Effector memory CD4-positive, alpha-beta T cell (primary cell): ENCODE results near the gene NEU1.
A peak's percentile ranks its signal among the peaks of the same experiment; 100 is the strongest.

ENCODE experiments used
- DNase-seq, 3 donors: peaks; one replicate each; pipeline ENCODE4 v3.0.0-alpha.2; 2020
- H3K27ac ChIP-seq: 2 replicates; pipeline ENCODE4 v1.7.0; 2013; ENCODE audit warnings: mild to moderate bottlenecking, low read length, moderate library complexity; ENCODE audit not compliant: insufficient read depth, poor library complexity, severe bottlenecking
- H3K27me3 ChIP-seq: replicated peaks from 2 replicates; pipeline ENCODE4 v1.7.0; 2013; ENCODE audit warnings: mild to moderate bottlenecking, low read length; ENCODE audit not compliant: insufficient read depth, control insufficient read depth, poor library complexity, severe bottlenecking
- H3K36me3 ChIP-seq: 2 replicates; pipeline ENCODE4 v1.7.0; 2013; ENCODE audit warnings: mild to moderate bottlenecking, low read length, moderate library complexity; ENCODE audit not compliant: control insufficient read depth, insufficient read depth
- H3K4me1 ChIP-seq: 2 replicates; pipeline ENCODE4 v1.7.0; 2013; ENCODE audit warnings: low read length, mild to moderate bottlenecking; ENCODE audit not compliant: control insufficient read depth, insufficient read depth, poor library complexity, severe bottlenecking
- H3K4me3 ChIP-seq: 2 replicates; pipeline ENCODE4 v1.7.0; 2013; ENCODE audit warnings: low read length, low read depth, mild to moderate bottlenecking; ENCODE audit not compliant: insufficient read depth, poor library complexity, severe bottlenecking
- H3K9me3 ChIP-seq: 2 replicates; pipeline ENCODE4 v1.7.0; 2013; ENCODE audit warnings: mild to moderate bottlenecking, low read length, moderate library complexity; ENCODE audit not compliant: control insufficient read depth

The NEU1 gene

DNA sequence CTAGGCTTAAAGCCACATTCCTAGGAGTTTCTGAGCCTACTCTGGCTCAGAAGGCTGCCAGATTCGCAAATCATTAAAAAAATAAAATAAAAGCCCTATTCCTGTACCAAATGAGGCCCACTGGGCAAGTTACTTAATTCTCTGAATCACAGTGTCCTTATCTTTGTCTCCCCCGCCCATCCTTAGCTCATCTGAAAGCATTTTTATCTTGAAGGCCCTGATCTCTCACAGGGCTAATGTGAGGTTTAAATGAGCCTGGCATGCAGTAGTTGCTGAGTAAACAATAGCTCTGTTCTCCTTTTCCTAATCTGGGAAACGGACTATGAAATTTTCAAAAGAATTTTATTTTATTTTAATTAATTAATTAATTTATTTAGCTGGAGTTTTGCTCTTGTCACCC is 41.3 kb upstream of the NEU1 start:
- no peaks in the 10 kb centered on the region for H3K27me3 ChIP-seq
- no peak overlapping the region for H3K4me3 ChIP-seq
- no peak for DNase-seq
- H3K36me3 ChIP-seq, result no peaks in the 10 kb centered on the region
- peaks cover 8% of the 10 kb centered on the region for H3K4me1 ChIP-seq
- H3K27ac ChIP-seq, result no peak overlapping the region
- no peaks in the 10 kb centered on the region for H3K9me3 ChIP-seq

GRCh38 chr6:31901953-31902643 is 39.5 kb upstream of the NEU1 start, which contains the start of gene ZBTB12:
Gene ZBTB12, minus strand, starts transcription at chr6:31902086. Its CDS starts 781 bp downstream, at chr6:31901305.
- Histone ChIP-seq H3K4me1 (peaks cover 12% of the 10 kb centered on the region), H3K4me3 (peak within 1 kb of the TSS; percentile 60), H3K9me3 (no peaks in the 10 kb centered on the region), H3K36me3 (no peaks in the 10 kb centered on the region), H3K27me3 (no peaks in the 10 kb centered on the region), H3K27ac (peak within 1 kb of the TSS; percentile 70)
- peak; percentile 74 to 81 (median 77) for DNase-seq

DNA sequence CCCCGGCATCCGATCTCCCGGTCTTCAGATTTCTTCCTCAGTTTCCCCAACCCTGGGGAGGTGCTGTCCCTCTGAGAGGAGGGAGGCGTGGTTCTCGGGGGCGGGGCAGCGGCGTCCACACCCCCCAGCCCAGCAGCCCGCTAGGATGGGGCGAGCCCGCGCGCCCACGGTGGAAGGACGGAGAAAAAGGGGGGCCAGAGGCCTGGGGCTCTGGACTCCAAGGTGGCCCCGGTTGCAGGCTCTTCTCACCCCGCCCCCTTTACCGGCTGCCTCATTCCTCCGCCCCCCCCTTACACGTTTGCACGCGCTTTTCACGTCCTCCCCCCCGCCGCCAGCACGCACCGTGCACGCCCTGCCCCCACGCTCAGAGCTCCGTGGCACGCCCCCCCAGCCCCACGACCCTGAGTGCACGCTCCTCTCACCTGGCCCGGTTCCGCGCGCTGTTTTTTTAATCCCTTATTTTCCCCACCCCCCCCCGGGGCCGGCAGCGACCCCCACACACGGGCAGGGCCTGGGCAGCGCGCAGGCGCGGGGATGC is 38.9 kb upstream of the NEU1 start:
- Histone ChIP-seq H3K36me3 (no peaks in the 10 kb centered on the region), H3K27ac (peak overlapping the region; percentile 70), H3K27me3 (no peaks in the 10 kb centered on the region), H3K4me1 (peaks cover 18% of the 10 kb centered on the region), H3K9me3 (no peaks in the 10 kb centered on the region), H3K4me3 (peak overlapping the region; percentile 60)
- peak in 2 of 3 donors; percentile 34 to 53 for DNase-seq

DNA sequence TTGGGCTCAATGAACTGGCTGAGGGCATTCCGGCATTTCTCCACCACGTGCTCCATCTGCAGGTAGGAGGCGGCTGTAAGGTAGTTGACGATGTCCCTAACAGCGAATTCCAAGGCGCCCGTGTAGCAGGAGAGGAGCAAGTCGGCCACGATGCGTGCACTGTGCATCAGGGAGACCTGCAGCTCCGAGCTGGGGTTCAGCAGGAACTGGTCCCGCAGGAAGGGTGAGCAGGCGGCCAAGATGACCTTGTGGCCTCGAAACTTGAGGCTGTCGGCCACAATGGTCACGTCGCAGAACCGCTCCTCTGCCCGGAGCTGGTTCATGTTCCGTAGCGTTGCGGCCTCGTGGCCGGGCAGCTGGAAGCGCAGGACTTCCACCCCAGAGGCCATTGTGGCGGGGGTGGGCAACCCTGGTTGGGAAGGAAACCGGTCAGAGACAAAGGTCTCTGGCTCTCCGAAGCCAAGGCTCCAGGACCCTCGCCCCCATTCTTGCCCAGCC is 38.3 kb upstream of the NEU1 start:
- peak overlapping the region; percentile 60 for H3K4me3 ChIP-seq
- peak overlapping the region; percentile 70 for H3K27ac ChIP-seq
- no peak for DNase-seq
- no peaks in the 10 kb centered on the region for H3K9me3 ChIP-seq
- H3K27me3 ChIP-seq, result no peaks in the 10 kb centered on the region
- H3K36me3 ChIP-seq, result no peaks in the 10 kb centered on the region
- H3K4me1 ChIP-seq, result peaks cover 22% of the 10 kb centered on the region

- H3K27me3 ChIP-seq, result no peaks in the 10 kb centered on the region
- peaks cover 22% of the 10 kb centered on the region for H3K4me1 ChIP-seq
- H3K4me3 ChIP-seq, result no peak overlapping the region
- peaks cover 3% of the 10 kb centered on the region for H3K36me3 ChIP-seq
- DNase-seq, result no peak
- H3K9me3 ChIP-seq, result no peaks in the 10 kb centered on the region
- no peak overlapping the region for H3K27ac ChIP-seq
These were observed 37.5 kb upstream of the NEU1 start for GRCh38 chr6:31899882-31900722.

DNA sequence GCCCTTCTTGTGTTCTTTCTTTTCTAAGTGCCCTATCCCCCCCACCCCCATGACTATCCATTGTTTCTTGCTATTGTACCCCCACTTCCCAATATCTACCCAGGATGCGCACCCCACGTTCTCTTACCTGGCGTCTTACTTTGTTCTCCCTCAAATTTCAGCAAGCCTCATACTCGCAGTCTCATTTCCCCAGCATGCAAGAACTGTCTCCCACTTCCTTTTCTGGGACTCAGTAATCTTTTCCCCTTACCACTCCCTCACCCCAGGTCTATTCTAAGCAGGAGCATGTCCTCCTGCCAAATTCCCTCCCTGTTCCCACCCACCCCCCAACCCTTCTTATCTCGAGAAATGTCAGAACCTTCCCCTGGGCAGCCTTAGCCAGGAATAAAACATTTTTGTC is 36.6 kb upstream of the NEU1 start:
- DNase-seq, result no peak
- Histone ChIP-seq H3K4me1 (peaks cover 22% of the 10 kb centered on the region), H3K36me3 (peaks cover 7% of the 10 kb centered on the region), H3K4me3 (no peak overlapping the region), H3K27ac (no peak overlapping the region), H3K9me3 (no peaks in the 10 kb centered on the region), H3K27me3 (no peaks in the 10 kb centered on the region)

- H3K4me1 ChIP-seq, result peaks cover 22% of the 10 kb centered on the region
- peak overlapping the region; percentile 90 for H3K27ac ChIP-seq
- H3K27me3 ChIP-seq, result no peaks in the 10 kb centered on the region
- peaks cover 7% of the 10 kb centered on the region for H3K36me3 ChIP-seq
- peak overlapping the region; percentile 93 for H3K4me3 ChIP-seq
- DNase-seq, result peak in 2 of 3 donors; percentile 16 to 34
- no peaks in the 10 kb centered on the region for H3K9me3 ChIP-seq
These were observed 35.9 kb upstream of the NEU1 start for GRCh38 chr6:31898383-31899011.

GRCh38 chr6:31897612-31898382 is 35.2 kb upstream of the NEU1 start, which contains the start of gene EHMT2:
Gene EHMT2, minus strand, starts transcription at chr6:31897698. Its CDS starts 21 bp downstream, at chr6:31897677.
- Histone ChIP-seq H3K4me1 (peaks cover 20% of the 10 kb centered on the region), H3K27ac (peak within 1 kb of the TSS; percentile 90), H3K9me3 (no peaks in the 10 kb centered on the region), H3K36me3 (peaks cover 11% of the 10 kb centered on the region), H3K27me3 (no peaks in the 10 kb centered on the region), H3K4me3 (peak within 1 kb of the TSS; percentile 93)
- peak; percentile 65 to 78 (median 74) for DNase-seq
